NT2/D1 (cell line): ENCODE results near the gene CACHD1.

Experiments
- DNase-seq: peaks from one replicate; pipeline ENCODE4 v3.0.0-alpha.2; 2011; ENCODE audit warnings: low read depth, low spot score
- H3K27me3 ChIP-seq: 2 replicates; pipeline ENCODE4 v1.6.0; 2011; ENCODE audit warnings: mild to moderate bottlenecking; ENCODE audit not compliant: insufficient read length, insufficient read depth
- H3K36me3 ChIP-seq: 2 replicates; pipeline ENCODE4 v1.6.1; 2011; ENCODE audit warnings: mild to moderate bottlenecking, low read length, mixed read lengths; ENCODE audit not compliant: insufficient read depth, insufficient read length
- H3K4me1 ChIP-seq: 2 replicates; pipeline ENCODE4 v1.5.1; 2011; ENCODE audit not compliant: insufficient read depth, insufficient read length
- H3K4me3 ChIP-seq: 2 replicates; pipeline ENCODE4 v1.5.1; 2011; ENCODE audit warnings: low read depth; ENCODE audit not compliant: insufficient read length
- H3K9ac ChIP-seq: 2 replicates; pipeline ENCODE4 v1.6.0; 2011; ENCODE audit warnings: low read depth; ENCODE audit not compliant: insufficient read length
- H3K9me3 ChIP-seq: 2 replicates; pipeline ENCODE4 v1.5.1; 2011; ENCODE audit warnings: mild to moderate bottlenecking, low read length; ENCODE audit not compliant: insufficient read depth
- SUZ12 ChIP-seq: IDR thresholded peaks from 2 replicates; pipeline ENCODE4 v1.6.1; 2011; ENCODE audit not compliant: insufficient read length, insufficient read depth; ENCODE audit errors: extremely low read depth
- YY1 ChIP-seq: IDR thresholded peaks from 2 replicates; pipeline ENCODE4 v1.6.1; 2011; ENCODE audit not compliant: insufficient read length, insufficient read depth
- ZNF274 ChIP-seq: IDR thresholded peaks from 2 replicates; pipeline ENCODE4 v1.6.1; 2011; ENCODE audit warnings: mild to moderate bottlenecking, low read depth, low read length

The CACHD1 gene

DNA sequence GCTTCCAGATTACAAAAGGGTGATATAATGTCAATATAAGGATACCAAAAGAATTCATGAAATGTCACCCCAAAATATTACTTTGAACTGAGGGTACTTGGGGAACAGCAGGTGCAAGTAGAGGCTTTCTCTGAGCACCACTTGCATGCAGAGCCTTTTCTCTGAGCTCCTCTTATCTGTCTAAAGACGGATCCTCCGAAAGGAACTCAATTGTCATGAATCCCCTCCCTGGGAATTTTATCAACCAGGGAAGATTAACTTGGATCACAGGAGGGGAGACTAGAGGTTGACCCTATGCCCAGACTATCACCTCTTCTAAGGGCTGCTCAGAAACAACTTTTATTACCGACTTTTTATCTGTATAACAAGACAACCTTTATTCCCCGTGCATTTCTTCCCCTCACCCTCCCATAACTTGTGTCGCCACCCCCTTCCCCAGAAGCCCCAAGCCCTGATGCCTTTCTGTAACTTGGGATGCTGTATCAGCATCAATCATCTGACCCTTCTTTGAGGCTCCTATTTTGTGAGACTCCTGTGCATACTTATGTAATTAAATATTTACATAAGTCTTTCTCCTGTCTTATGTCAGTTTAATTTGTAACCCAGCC lies 94.1 kb downstream of the CACHD1 start:
- no peaks in the 10 kb centered on the region for H3K9me3 ChIP-seq
- no peak for DNase-seq
- H3K27me3 ChIP-seq, result no peaks in the 10 kb centered on the region
- H3K4me3 ChIP-seq, result no peak overlapping the region
- H3K9ac ChIP-seq, result no peak overlapping the region
- TF ChIP-seq SUZ12 (no peak), ZNF274 (no peak), YY1 (no peak)
- peaks cover under 1% of the 10 kb centered on the region for H3K36me3 ChIP-seq
- H3K4me1 ChIP-seq, result no peaks in the 10 kb centered on the region

- TF ChIP-seq ZNF274 (no peak), SUZ12 (no peak), YY1 (no peak)
- no peaks in the 10 kb centered on the region for H3K4me1 ChIP-seq
- H3K36me3 ChIP-seq, result no peaks in the 10 kb centered on the region
- H3K4me3 ChIP-seq, result no peak overlapping the region
- no peaks in the 10 kb centered on the region for H3K27me3 ChIP-seq
- no peak overlapping the region for H3K9ac ChIP-seq
- no peaks in the 10 kb centered on the region for H3K9me3 ChIP-seq
- DNase-seq, result no peak
Observed at GRCh38 chr1:64564891-64565290, 95.0 kb downstream of the CACHD1 start.

DNA sequence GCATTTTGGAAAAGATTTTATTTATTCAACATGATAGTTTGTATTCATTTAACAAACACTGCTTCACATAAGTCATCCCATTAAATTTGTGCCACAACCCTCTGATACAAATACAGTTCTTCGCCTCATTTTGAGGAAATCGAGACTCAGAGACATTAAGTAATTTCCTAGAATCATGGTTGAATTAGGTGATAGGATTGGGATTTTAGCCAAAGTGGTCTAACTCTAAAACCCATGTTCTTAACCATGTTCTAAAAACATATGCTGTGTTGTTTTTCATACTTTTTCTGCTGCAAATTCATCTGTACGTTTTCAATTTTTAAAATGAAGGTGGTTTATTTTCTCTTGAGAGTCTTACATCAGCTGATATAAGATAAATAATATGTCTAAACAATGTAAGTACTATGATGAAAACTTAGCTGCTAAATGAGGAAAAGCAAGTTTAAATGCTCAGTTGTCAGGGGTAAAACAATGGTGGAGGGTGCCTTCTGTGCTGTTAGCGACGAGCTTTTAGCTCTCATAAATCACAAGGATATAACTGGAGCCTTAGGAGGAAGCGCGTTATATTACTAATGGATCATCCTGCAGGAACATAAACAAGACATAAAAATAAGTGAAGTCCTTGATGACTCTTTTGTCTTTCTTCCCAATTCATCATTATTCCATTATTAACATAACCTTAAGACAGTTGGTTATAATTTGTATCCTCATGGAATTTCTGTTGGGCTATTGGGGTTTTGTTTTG lies 97.7 kb downstream of the CACHD1 start:
- TF ChIP-seq ZNF274, result no peak
- peaks cover 1% of the 10 kb centered on the region for H3K36me3 ChIP-seq
- no peaks in the 10 kb centered on the region for H3K9me3 ChIP-seq
- H3K9ac ChIP-seq, result no peak overlapping the region
- H3K4me3 ChIP-seq, result no peak overlapping the region
- H3K4me1 ChIP-seq, result peaks cover 10% of the 10 kb centered on the region
- DNase-seq, result no peak
- H3K27me3 ChIP-seq, result no peaks in the 10 kb centered on the region

GRCh38 chr1:64568171-64568450 lies 98.2 kb downstream of the CACHD1 start:
- Histone ChIP-seq H3K36me3 (peaks cover 3% of the 10 kb centered on the region), H3K9ac (no peak overlapping the region), H3K27me3 (no peaks in the 10 kb centered on the region), H3K4me3 (no peak overlapping the region), H3K4me1 (peaks cover 15% of the 10 kb centered on the region), H3K9me3 (no peaks in the 10 kb centered on the region)
- no peak for DNase-seq
- TF ChIP-seq YY1, result no peak
- TF ChIP-seq SUZ12, result no peak
- TF ChIP-seq ZNF274, result no peak

DNA sequence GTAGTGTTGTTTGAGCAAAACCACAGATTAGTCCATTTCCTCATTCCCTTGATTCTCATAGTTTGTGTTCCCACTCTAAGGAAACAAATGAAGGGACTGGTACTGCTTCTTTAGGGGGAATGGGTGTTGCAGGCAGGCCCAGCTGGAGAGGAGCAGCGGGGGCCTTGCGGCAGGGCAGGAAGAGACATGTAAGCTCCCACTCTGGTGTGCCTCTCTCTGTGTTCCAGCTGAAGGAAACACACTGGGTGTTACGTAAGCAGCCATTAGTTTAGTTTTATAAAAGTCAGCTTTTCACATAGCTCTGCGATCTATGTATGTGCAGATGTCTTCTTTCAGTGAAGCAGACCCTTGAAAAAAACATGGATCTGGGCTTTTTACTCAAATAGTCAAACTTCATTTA lies 99.5 kb downstream of the CACHD1 start:
- peaks cover 16% of the 10 kb centered on the region for H3K4me1 ChIP-seq

DNA sequence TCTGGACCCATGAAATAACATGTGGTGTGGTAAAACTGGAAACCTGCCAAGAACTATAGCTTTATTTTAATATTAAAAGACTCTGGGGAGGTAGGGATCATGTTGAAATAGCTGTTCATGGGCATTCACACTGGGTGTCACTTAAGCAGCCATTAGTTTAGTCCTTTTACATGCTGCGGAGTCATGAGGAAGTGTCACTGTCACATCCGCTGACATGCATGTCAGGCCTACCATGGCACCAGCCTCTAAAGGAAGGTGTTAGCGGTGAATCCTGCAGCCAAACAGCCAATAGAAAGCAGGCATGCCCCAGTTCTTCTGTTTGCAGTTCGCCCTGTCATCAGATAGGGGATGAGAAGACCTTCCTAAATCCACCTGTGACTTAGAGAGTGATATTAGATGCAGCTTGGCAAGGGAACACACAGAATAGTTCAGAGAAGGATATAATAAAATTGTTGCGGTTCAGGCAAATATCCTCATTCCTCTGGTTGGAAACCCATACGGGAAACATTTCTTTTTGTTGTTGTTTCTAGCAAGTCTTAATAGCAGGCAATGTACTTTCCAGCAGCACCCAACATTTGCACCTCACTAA lies 100.4 kb downstream of the CACHD1 start:
- DNase-seq, result no peak
- Histone ChIP-seq H3K9ac (no peak overlapping the region), H3K27me3 (no peaks in the 10 kb centered on the region), H3K9me3 (no peaks in the 10 kb centered on the region), H3K4me1 (peaks cover 16% of the 10 kb centered on the region), H3K4me3 (no peak overlapping the region), H3K36me3 (peaks cover 3% of the 10 kb centered on the region)
- TF ChIP-seq ZNF274, result no peak
- TF ChIP-seq SUZ12, result no peak
- TF ChIP-seq YY1, result no peak

More for the DNA sequence above, 99.5 kb downstream of the CACHD1 start:
- Histone ChIP-seq H3K36me3 (peaks cover 3% of the 10 kb centered on the region), H3K27me3 (no peaks in the 10 kb centered on the region), H3K9me3 (no peaks in the 10 kb centered on the region), H3K9ac (no peak overlapping the region), H3K4me3 (no peak overlapping the region)
- DNase-seq, result no peak
- TF ChIP-seq SUZ12 (no peak), YY1 (no peak), ZNF274 (no peak)

DNA sequence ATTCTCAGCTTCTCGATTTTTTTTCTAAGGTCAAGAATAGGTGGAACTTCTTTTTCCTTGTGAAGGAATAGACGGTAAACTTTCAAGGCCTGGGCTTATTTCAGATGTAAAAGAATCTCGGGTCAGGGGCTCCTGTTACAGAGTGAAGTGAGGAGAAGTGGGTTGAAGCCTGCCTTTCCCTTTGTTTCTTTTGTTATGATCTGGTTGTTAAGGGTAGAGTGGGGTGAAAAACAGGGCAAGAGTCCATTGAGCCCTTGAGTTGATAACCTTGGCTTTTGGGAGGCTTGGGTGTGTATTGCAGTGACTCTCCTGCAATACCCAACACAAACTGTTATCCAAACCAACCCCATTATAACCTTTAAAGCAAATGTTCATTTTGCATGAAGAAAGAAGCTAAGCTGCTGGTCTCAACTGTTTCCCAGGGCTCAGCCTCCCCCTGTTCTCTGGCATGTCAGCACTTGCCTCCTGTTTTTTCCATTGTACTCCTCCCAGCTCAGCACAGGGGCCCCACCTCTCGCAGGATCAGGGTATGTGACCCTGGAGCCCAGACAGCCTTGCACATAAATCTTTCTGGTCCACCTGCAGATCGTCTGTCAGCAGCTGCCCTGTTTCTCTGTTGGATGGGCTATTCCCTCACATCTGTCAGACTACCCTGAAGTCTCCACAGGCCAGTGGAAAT lies 102.4 kb downstream of the CACHD1 start:
- H3K9me3 ChIP-seq, result no peaks in the 10 kb centered on the region
- H3K36me3 ChIP-seq, result peaks cover 3% of the 10 kb centered on the region
- no peaks in the 10 kb centered on the region for H3K27me3 ChIP-seq
- TF ChIP-seq SUZ12, result no peak
- no peak for TF ChIP-seq ZNF274
- no peak for TF ChIP-seq YY1
- no peak overlapping the region for H3K4me3 ChIP-seq
- no peak overlapping the region for H3K9ac ChIP-seq
- DNase-seq, result peak; percentile 71
- H3K4me1 ChIP-seq, result peaks cover 16% of the 10 kb centered on the region
